H1 (cell line): ENCODE measurements around the gene INPPL1. TPM values are rescaled to one million over a fixed set of nuclear protein-coding genes. Genes with fewer than 3 reads are reported as not detected.

Experiments
- CBX8 ChIP-seq: fragments of 300-800, 300-1000 bp; sonication (generic); IDR thresholded peaks from 2 replicates; pipeline ENCODE4 v1.7.1; 2016; ENCODE audit warnings: low read depth, low read length, borderline replicate concordance
- CHD1 ChIP-seq: IDR thresholded peaks from 2 replicates; pipeline ENCODE4 v1.6.1; 2012; ENCODE audit warnings: low read depth, low read length, improper control_type of control experiment
- EP300 ChIP-seq, 2 experiments: IDR thresholded peaks; 1 replicate in 1 of 2; 2 replicates in 1 of 2; pipeline ENCODE4 v1.6.1; 2011 to 2012; ENCODE audit warnings: low read depth in 2 of 2, low read length in 2 of 2, mild to moderate bottlenecking in 2 of 2, borderline replicate concordance in 1 of 2, inconsistent platforms in 1 of 2, moderate library complexity in 1 of 2
- HDAC2 ChIP-seq, 2 experiments: fragments of 300-600 bp in 1 of 2; sonication (generic) in 1 of 2; IDR thresholded peaks; 2 replicates each; pipeline ENCODE4 v1.6.1; 2011 to 2012; ENCODE audit warnings: low read depth in 2 of 2, low read length in 2 of 2, mild to moderate bottlenecking in 2 of 2, moderate library complexity in 2 of 2, borderline replicate concordance in 1 of 2, inconsistent platforms in 1 of 2
- JUN ChIP-seq: IDR thresholded peaks from 2 replicates; pipeline ENCODE4 v1.6.1; 2011; ENCODE audit warnings: low read depth, mild to moderate bottlenecking, improper control_type of control experiment, low read length
- KDM5A ChIP-seq: fragments of 200-600 bp; IDR thresholded peaks from 2 replicates; pipeline ENCODE4 v1.7.1; 2012; ENCODE audit warnings: mild to moderate bottlenecking, low read length, inconsistent platforms, mixed read lengths
- SIRT6 ChIP-seq: IDR thresholded peaks from one replicate; pipeline ENCODE4 v1.7.1; 2012; ENCODE audit warnings: low read length, inconsistent platforms
- TAF1 ChIP-seq: IDR thresholded peaks from 2 replicates; pipeline ENCODE4 v1.6.1; 2011; ENCODE audit warnings: mild to moderate bottlenecking, low read depth, low read length
- TEAD4 ChIP-seq: IDR thresholded peaks from 2 replicates; pipeline ENCODE4 v1.6.1; 2012; ENCODE audit warnings: low read depth, low read length, inconsistent platforms, mixed read lengths
- polyA plus RNA-seq, 7 experiments: library from polyadenylated mRNA; depleted of rRNA in 3 of 7; stranded (reverse) in 5 of 7; unstranded in 2 of 7; fragments of >200 nt in 5 of 7; fragments of 200-250 nt in 2 of 7; gene quantifications; 1 replicate in 5 of 7; 2 replicates in 1 of 7; 4 replicates in 1 of 7; pipeline versions ENCODE4 v1.2.1 to v1.2.3, GENCODE V29; 2011 to 2013; ENCODE audit warnings: missing spikeins in 2 of 7, mixed read lengths in 2 of 7
- total RNA-seq: library from RNA; stranded (reverse); fragmentation: NEBNext Ultra II Directional; extraction: Animal tissue kit (Norgen Biotek cat#: 25700); gene quantifications from 2 replicates; pipeline ENCODE4 v1.2.1, GENCODE V29; 2021
- TF ChIP-seq, protein P1 (sequence below): fragments of 300-600 bp; sonication (generic); IDR thresholded peaks from 2 replicates; pipeline ENCODE4 v1.7.1; 2012; ENCODE audit warnings: low read length, moderate library complexity, mild to moderate bottlenecking, inconsistent platforms; ENCODE audit not compliant: insufficient replicate concordance

INPPL1 gene
- total and polyA plus RNA-seq, 2 of the 8 experiments (the other 6 are each of a cell fraction or from before 2014, with no cell fraction given) = 54.5 to 79.5 TPM

GRCh38 chr11:72233056-72233772 is 8.6 kb downstream of the INPPL1 start (continued):
- TF ChIP-seq, protein P1, sequence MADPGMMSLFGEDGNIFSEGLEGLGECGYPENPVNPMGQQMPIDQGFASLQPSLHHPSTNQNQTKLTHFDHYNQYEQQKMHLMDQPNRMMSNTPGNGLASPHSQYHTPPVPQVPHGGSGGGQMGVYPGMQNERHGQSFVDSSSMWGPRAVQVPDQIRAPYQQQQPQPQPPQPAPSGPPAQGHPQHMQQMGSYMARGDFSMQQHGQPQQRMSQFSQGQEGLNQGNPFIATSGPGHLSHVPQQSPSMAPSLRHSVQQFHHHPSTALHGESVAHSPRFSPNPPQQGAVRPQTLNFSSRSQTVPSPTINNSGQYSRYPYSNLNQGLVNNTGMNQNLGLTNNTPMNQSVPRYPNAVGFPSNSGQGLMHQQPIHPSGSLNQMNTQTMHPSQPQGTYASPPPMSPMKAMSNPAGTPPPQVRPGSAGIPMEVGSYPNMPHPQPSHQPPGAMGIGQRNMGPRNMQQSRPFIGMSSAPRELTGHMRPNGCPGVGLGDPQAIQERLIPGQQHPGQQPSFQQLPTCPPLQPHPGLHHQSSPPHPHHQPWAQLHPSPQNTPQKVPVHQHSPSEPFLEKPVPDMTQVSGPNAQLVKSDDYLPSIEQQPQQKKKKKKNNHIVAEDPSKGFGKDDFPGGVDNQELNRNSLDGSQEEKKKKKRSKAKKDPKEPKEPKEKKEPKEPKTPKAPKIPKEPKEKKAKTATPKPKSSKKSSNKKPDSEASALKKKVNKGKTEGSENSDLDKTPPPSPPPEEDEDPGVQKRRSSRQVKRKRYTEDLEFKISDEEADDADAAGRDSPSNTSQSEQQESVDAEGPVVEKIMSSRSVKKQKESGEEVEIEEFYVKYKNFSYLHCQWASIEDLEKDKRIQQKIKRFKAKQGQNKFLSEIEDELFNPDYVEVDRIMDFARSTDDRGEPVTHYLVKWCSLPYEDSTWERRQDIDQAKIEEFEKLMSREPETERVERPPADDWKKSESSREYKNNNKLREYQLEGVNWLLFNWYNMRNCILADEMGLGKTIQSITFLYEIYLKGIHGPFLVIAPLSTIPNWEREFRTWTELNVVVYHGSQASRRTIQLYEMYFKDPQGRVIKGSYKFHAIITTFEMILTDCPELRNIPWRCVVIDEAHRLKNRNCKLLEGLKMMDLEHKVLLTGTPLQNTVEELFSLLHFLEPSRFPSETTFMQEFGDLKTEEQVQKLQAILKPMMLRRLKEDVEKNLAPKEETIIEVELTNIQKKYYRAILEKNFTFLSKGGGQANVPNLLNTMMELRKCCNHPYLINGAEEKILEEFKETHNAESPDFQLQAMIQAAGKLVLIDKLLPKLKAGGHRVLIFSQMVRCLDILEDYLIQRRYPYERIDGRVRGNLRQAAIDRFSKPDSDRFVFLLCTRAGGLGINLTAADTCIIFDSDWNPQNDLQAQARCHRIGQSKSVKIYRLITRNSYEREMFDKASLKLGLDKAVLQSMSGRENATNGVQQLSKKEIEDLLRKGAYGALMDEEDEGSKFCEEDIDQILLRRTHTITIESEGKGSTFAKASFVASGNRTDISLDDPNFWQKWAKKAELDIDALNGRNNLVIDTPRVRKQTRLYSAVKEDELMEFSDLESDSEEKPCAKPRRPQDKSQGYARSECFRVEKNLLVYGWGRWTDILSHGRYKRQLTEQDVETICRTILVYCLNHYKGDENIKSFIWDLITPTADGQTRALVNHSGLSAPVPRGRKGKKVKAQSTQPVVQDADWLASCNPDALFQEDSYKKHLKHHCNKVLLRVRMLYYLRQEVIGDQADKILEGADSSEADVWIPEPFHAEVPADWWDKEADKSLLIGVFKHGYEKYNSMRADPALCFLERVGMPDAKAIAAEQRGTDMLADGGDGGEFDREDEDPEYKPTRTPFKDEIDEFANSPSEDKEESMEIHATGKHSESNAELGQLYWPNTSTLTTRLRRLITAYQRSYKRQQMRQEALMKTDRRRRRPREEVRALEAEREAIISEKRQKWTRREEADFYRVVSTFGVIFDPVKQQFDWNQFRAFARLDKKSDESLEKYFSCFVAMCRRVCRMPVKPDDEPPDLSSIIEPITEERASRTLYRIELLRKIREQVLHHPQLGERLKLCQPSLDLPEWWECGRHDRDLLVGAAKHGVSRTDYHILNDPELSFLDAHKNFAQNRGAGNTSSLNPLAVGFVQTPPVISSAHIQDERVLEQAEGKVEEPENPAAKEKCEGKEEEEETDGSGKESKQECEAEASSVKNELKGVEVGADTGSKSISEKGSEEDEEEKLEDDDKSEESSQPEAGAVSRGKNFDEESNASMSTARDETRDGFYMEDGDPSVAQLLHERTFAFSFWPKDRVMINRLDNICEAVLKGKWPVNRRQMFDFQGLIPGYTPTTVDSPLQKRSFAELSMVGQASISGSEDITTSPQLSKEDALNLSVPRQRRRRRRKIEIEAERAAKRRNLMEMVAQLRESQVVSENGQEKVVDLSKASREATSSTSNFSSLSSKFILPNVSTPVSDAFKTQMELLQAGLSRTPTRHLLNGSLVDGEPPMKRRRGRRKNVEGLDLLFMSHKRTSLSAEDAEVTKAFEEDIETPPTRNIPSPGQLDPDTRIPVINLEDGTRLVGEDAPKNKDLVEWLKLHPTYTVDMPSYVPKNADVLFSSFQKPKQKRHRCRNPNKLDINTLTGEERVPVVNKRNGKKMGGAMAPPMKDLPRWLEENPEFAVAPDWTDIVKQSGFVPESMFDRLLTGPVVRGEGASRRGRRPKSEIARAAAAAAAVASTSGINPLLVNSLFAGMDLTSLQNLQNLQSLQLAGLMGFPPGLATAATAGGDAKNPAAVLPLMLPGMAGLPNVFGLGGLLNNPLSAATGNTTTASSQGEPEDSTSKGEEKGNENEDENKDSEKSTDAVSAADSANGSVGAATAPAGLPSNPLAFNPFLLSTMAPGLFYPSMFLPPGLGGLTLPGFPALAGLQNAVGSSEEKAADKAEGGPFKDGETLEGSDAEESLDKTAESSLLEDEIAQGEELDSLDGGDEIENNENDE = no peak
- TF ChIP-seq SIRT6 (no peak), JUN (no peak), TEAD4 (no peak), CBX8 (no peak), TAF1 (no peak), KDM5A (no peak), HDAC2 (IDR thresholded peaks at IDR 0.05; ENCODE audit: borderline replicate concordance in 1 of 2, low read depth in 2 of 2, low read length in 2 of 2) (no peak), EP300 (IDR thresholded peaks at IDR 0.05; ENCODE audit: borderline replicate concordance in 1 of 2, low read depth in 2 of 2, low read length in 2 of 2) (no peak), CHD1 (no peak)
- TF ChIP-seq, all 59 proteins: peak for 0
